CD4-positive, alpha-beta T cell treated with Interleukin-4 for 4 hours (primary cell): ENCODE measurements around the gene ZNF408.

Experiments used
- DNase-seq: peaks from one replicate; pipeline ENCODE4 v3.0.0-alpha.2; 2020

The ZNF408 gene

DNA sequence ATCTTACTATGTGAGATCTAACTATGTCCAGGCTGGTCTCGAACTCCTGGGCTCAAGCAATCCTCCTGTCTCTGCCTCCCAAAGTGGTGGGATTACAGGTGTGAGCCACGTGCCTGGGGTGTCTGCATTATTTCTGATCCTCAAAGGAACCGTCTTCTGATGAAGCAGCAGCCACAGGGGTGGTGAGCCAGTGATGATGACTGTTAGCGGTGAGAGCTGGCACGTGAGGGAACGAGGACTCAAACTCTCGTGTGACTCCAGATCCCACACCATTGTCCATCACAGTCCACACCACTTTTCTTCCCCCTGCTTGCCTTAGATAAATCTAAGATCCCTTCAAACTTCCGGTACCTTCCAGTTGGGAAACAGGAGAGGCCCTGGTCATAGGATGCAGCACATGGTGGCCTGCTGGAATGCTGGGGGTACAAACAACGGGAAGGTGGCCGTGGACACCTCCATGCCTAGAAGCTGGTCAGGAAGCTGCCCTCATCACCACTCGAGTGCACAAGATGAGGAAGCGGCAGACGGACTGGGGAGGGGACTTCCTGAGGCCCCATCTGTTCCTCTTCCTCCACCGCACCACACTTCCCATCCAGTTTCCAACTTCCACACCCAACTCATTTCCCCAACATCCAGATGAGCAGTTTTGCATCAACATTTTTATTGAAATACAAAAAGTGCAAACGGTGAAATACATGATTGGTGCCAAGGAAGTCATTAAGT is 24.2 kb upstream of the ZNF408 start:
- DNase-seq: no peak

DNA sequence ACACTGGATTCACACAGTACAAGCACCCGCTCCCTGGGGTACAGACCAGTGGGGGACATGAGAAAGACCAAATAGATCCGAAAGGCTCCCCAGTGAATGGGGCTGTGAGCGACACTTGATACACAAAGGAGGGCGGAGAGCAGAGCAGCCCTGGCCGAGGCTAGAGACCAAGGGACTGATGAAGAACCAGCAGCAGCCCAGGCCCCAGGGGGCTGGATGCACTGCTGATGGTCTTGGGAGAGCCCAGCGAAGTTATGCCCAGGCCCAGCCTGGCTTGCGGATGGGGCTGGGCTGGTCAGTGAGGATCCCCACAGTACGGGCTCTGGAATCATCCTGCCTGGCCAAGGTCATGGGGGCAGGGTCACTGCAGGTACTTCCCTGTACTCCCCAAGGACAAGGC is 23.7 kb upstream of the ZNF408 start:
- no peak for DNase-seq

DNA sequence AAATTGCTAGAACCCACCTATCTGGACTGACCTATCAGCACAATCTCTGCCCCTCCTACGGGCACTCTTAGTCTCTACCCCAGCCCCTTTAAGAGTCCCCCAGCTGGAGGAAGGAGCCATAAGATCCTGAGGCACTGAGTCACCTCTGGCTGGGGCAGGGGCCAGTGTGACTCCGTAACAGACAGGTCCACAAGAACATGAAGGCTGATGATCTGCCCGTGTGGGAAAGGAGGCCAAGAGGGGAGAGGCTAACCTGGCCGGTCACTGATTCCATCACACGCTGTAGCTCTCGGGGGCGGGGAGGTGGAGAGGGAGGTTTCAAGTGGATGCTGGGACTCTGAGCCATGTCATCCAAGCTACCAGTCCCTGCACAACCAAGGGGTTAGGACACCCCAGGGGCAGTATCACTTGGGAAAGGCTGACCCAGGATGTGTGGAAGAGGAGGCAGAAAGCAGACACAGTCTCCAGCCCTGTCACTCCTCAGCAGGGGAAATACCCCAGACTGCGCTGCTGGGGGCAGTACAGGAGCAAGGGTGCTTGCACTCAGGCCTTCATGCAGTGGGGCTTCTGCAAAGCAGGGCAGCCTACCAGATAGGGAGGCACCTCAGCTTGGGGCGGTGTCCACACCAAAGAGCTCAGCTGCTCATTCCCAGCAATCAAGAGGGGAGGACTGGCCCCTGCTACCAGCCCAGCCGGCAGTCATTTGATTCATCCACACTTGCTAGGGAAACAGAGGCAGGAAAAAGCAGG is 22.7 kb upstream of the ZNF408 start:
- DNase-seq: no peak

DNA sequence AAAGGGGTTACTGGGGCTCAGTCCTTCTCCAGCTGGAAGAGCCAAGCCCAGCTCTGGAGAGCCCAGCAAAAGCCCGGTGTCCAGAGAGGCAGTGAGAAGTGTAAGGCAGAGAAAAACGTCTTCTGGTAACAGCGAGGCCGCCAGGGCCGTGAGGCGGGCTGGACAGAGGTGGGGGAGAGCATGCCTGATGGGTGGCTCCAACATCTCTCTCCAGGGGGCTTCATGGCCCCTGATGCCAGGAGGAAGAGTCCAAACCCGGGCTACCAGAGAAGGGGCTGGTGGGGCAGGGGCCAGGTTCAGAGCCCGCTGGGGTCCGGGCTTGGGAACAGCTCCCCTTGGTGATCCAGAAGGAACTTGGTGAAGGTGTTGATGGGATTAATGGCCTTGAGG is 22.1 kb upstream of the ZNF408 start:
- DNase-seq: no peak

DNA sequence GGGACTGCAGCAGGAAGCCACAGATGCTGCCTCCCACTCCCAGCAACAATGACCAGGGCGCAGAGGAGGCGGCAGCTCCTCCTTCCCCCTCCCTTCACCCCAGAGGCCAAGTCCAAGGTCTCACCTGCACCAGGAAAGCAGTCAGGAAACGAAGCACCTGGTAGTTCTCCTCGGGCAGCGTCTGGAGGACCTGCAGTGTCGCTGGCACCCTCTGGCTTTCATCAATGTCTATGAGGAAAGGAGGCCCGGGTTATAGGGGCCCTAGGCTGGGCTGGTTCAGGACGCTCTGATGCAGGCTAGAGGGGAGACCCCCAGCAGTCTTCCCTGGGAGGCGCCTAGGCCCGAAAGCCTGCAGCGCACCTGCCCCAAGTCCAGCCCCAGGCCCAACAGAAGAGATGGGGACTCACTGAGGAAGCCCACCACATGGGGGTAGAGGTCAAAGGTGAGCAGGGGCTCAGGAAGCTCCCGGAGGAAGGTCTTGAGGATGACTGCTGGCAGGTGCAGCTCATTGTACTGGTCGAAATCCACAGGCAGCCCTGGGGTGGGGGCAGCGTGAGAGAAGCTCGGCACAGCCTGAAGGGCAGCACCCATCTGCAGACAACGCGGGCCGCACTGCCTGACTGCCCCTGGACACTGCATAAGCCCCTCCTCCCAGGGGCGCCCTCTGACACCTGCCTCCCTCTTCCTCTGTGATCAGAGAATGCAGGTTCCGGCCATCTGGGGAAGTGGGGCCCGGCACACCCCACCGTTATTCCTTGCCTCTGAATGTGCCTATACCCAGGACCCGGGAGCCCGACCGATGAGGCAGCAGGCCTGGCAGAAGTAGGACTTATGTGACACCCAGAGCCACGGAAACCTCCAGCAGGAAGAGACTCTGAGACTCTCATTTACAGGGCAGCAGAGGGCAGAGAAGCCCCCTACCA is 21.3 kb upstream of the ZNF408 start:
- no peak for DNase-seq

DNA sequence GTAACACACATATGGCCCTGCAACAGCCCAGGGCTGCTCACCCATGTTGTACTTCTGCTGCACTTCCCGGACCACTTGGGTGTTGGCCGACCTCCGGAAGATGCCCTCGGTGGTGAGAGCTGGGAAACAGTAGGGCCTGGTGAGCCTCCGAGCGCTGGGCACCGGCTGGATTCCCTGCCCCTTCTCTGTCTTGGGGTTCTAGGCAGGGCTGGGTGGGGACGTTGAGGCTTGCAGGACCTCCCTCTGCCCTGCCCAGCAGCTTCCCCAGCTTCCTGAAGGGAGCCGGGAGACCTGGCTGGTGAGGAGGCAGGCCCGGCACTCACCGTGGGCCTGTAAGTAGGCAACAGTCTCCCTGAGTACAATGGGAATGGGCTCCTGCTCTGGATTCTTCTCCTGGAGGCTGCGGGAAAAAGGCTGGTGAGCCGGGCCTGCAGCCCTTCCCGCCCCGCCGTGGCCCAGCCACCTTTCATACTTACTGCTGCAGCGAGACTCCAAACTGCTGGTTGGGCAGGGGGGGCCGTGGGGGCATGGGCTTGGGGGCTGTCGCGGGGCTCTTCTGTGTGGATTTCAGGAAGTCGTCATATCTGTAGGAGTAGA is 20.6 kb upstream of the ZNF408 start:
- DNase-seq: no peak

DNA sequence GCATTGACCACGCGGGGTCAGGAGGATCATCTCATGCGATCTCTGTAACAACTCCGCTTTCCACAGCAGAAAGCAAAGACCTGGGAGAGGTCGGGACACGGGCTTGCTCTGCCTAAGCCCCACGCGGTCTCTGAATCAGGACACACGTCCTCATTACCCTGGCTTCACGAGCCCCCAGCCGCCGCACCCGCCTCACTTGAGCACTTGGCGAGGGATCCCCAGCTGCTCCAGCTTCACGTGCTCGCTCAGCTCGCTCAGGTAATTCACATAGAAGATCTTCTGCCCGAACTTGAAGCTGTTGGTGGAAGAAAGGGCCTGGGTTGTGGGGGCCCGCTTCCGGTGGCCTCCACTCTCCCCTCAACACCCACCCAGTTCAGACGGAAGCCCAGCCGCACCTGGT is 20.0 kb upstream of the ZNF408 start:
- DNase-seq: no peak

DNA sequence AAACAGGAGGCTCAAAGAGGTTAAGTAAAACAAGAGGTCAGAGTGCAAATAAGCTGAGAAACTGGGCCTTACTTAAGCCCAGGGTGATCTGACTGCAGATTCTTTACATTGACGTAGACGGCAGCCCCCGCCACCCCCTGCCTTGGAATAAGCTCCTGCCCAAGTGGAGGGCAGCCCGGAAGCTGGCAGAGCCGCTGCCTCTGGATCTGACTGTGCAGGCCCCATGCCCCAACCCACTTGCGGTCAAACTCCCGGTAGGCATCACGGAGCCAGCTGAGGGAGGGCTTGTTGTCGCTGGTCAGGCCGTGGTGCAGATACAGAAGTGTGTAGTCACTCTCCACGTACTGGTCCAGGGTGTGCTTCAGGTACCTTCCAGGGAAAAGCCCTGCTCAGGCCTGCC is 19.0 kb upstream of the ZNF408 start:
- DNase-seq: no peak

DNA sequence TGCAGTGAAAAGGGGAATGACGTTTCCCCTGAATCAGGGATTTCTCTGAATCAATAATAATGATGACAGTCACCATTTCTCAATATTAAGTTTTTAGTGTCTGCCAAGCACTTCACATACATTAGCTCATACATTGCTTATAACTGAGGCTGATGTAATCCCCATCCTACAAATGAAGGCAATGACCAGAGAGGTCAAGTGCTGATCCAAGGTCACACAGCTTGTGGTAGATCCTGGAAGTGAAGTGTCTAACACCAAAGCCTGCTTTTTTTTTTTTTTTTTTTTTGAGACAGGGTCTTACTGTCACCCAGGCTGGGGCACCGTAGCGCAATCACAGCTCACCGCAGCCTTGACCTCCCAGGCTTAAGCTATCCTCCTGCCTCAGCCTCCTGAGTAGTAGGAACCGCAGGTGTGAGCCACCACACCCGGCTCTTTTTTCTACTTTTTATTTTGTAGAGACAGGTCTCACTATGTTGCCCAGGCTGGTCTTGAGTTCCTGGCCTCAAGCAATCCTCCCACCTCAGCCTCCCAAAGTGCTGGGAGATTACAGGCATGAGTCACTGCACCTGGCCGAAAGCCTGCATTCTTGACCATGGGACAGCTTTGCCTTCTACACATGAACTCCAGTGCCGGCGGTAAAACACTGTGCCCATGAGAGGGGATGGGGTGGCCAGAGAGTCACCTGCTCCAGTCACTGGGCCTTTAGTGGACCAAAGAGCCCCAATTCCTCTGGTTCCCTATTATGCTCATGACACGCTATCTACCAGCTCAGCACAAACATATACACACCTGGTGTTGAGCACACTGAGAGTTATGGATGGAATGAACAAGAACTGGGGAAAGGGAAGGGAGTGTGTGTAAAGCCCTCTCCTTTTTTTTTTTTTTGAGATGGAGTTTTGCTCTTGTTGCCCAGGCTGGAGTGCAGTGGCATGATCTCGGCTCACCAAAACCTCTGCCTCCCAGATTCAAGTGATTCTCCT is 17.8 kb upstream of the ZNF408 start:
- no peak for DNase-seq

DNA sequence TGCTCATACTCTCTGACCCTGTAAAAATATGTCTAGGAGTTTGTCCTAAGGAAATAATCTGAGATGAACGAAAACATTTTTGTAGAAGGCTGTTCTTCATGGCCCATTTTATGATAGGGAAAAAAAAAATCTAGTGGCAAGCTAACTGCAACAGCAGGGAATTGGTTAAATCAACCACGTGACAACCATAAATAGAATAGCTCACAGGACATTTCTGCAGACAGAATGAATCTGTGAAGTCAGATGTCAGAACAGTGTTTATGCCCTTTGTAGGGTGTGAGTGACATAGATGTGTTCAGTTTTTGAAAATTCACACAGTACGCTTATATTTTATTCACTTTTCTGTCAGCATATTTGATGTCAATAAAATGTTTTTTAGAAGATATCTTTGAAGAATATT is 16.5 kb upstream of the ZNF408 start:
- DNase-seq: no peak

DNA sequence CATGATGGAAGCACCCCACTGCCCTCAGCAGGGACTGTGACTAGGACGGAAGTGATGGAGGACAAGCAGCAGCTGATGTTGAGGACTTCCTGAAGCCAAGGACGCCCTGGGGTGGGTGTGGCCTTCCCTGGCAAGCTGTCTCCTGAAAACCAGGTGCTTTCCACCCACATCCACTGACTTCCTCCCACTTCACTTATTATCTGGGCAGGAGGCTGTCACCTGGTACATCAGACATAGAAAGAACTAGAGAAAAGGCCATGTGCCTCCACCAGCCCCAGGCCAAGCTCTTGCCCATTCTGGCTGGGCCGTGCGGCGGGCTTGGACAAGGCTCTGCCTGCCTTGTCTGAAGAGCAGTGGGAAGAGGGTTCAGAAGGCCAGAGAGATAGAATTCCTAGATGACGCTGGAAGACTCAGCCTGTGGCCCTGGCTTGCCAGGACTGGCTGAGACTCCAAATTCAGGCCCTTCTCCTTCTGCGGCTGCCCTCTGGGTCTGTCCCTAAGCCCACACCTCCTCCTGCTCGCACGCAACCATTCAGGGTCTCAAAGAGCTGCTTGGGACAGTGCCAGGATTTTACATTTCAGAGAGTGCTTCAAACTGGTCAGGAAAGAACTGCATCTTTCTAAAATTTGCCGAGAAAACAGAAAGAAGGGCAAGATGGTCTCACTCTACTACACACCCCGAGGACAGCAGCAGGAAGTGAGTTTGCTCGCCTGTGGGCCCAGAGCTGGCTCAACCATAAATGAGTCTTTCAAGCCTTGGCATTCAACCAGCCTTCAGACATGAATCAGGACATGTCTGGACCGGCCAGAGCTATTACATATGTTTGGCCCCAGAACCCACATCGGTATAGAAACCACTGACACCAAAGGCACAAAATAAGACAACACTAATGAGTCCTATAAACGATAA is 13.7 kb upstream of the ZNF408 start:
- no peak for DNase-seq

DNA sequence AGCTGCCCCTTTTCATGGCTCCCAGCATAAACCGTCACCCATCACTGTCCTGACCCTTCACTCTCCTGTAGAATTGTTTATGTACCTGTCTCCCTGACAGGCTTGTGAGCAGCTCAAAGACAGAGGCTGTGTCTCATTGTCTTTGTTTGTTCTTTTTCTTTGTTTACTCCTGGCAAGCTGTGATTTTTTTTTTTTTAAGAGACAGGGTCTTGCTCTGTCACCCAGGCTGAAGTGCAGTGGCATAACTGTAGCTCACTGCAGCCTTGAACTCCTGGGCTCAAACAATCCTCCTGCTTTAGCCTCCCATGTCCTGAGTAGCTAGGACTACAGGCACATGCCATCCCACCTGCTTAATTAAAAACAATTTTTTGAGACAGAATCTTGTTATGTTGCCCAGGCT is 10.1 kb upstream of the ZNF408 start:
- DNase-seq: no peak

DNA sequence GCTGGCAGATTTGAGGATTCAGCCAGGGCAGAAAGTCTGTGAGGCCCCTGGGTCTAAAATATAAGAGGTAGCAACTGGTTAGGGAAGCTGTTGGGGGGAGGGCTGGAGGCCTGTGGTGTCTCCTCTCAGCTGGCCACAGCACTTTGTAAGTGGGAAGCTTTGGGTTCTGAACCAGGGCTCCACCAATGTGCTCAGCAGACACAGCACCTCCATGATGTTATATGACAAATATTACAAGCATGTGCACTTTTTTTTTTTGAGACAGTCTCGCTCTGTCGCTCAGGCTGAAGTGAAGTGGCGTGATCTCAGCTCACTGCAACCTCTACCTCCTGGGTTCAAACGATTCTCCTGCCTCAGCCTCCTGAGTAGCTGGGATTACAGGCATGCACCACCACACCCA is 8.4 kb upstream of the ZNF408 start:
- no peak for DNase-seq

DNA sequence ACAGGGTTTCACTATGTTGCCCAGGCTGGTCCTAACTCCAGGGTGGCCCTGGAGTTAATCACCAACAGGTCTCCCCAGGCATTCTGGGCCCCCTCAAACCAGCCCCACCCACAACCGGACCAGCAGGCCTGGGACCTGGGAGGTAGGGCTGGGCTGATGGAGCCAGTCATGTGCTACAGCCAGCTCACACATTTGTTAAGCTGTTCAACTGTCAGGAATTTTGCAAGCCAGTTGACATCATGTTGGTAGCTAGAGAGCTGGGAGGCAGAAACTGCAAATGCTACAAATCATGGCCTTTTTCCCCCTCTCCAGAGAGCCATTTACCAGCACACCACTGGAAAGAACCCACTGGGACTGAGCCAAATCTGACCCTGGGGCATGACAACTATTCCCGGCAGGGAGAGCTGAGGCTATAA is 7.2 kb upstream of the ZNF408 start:
- DNase-seq: no peak

DNA sequence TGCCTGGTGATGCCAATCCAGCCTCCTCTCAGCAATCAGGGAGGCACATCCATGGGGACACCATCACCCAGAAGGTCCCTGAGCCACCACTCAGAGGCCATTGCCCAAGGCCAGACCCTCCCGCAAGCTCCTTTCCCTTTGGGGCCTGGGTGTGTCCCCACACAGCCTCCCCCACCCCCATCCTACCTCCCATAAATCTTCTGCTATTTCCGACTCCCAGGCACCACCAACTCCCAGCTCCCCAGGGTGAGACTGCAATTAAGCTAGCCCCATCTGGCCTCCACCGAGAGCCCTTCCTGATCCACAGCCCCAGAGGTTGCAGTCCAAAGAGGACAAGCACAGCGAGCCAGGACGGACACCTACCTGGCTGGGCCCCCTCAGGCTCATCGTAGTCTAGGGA is 6.8 kb upstream of the ZNF408 start:
- DNase-seq: no peak

DNA sequence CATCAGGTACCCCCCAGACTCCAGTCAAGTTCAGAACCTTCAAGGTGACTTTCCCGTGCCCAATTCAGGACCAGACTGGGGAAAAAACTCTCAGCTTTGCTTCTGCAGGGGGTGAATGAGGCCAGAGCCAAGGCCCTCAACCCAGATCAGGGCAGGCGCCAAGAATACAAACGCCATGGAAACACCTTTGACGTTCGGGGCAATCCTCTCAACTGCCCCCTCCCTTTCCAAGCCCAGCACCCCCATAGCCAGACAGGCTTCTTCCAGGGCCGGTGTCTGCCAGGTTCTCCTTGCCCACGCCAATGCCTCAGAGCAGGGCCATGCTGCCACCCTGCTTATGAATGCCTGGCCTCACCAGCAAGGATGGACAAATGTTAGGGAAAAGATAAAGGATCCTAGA is 6.2 kb upstream of the ZNF408 start:
- DNase-seq: no peak

DNA sequence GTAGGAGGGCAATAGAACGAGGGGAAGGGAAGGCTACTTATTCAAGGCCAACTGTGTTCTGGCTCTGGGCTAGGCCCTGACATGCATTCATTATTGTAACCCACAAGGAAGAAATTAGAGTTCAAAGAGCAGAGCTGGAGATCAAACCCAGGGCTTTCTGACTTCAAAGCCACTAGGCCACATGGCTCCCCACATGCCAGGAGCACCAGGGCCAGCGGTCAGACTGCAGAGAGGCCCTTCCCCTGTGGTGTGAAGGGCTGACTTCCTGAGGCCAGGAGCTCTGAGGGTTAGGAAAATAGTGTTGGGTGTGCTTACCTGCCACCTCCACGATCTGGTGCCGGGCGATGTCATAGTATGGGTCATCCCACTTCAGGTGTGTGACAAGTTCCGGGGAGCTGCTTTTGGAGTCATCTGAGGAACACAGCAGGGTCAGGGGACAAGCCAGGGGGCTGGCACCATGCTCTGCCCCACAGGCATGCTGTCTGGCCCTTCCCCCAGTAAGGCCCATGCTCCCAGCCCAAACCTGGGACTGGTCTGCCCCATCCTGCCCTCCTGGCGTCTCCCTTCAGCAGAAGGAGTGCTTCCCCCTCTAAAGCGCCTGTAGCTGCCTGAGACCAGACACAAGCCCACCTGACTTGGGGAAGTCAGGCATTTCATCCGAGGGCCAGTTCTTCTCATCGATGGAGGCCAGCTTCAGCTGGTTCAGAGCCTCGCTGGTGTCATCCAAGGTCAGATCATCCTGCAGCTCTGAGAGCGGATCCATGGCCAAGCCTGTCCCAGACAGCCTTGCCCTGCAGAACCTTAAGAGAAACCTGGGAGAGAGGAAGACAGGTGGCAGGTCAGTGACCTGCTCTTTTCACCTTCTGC is 5.3 kb upstream of the ZNF408 start:
- DNase-seq: no peak

DNA sequence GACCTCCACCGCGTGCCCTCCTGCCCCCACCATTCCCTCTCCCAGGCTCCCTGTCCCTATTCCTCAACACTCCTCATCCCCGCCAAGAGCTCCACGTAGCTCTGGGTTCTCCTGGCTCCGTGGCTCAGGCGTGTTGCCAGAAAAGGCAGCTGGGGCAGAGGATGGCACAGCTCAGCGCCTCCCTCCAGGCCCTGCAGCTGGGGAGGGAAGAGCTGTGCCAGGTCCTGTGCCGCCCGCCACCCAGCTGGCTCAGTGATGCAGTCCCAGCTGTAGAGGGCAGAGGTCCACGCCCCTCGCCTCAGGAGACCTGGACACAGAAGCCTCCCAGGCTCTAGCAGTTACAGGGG is 4.6 kb upstream of the ZNF408 start:
- no peak for DNase-seq

DNA sequence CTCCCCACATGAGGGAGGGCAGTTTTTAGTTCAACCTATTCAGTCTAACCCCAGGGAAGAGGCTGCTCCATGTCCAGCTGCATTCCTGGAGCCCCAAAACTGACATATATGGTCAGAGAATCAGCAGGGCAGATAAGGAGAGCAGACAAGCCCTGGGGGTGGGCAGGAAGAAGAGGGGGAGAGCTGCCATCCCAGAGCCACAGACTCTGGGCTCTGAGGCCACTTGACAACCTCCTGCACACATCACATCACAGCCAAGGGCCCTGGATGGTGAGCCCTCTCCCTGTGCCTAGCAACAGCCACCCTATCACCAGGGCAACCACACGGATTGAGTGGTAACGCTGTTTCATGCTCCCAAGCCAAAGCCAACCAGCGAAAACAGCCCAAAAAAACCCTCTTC is 3.5 kb upstream of the ZNF408 start:
- DNase-seq: no peak

DNA sequence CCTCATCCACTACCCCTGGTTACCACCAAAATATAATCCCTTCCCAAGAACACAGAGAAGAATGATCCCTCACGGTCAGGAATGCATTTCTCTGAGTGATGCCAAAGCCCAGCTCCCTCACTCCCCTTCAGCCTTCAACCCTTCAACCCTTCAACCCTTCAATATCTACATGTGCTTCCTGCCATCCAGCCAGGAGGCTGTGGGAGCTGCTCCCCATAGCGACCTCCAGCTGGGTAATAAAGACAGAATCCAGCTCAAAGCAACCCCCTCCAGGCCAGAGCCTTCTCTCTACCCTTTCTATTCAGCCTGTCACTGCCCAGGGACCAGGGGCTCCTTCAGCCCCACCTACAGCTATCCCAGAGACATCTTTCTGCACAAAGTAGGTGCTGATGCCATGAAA is 3.1 kb upstream of the ZNF408 start:
- DNase-seq: no peak
